ENCODE measurements around the gene AUTS2.

DNA sequence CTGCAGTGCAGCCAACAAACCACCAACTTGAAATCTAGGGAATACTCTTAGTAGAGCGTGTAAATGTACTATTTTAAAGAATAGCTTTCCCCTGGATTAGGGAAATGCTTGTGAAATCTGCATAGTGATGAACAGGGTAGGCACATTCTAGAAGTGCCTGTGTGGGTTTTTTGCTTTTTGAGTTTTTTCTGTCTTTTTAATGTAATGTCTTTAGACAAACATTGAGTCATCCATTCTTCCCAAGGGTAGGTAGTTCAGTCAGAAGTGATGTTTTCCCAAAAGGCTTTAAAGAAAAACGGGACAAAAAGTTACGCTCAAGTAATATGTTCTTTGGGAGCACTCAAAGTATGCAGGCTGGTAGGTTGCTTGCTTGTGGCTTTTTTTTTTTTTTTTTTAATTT is 130.0 kb downstream of the AUTS2 start:
- TF ChIP-seq, protein P1, sequence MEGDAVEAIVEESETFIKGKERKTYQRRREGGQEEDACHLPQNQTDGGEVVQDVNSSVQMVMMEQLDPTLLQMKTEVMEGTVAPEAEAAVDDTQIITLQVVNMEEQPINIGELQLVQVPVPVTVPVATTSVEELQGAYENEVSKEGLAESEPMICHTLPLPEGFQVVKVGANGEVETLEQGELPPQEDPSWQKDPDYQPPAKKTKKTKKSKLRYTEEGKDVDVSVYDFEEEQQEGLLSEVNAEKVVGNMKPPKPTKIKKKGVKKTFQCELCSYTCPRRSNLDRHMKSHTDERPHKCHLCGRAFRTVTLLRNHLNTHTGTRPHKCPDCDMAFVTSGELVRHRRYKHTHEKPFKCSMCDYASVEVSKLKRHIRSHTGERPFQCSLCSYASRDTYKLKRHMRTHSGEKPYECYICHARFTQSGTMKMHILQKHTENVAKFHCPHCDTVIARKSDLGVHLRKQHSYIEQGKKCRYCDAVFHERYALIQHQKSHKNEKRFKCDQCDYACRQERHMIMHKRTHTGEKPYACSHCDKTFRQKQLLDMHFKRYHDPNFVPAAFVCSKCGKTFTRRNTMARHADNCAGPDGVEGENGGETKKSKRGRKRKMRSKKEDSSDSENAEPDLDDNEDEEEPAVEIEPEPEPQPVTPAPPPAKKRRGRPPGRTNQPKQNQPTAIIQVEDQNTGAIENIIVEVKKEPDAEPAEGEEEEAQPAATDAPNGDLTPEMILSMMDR (IDR thresholded peaks at IDR 0.05; ENCODE audit: insufficient read depth, low read length) = no peak
- no peak for TF ChIP-seq POLR2AphosphoS5 (IDR thresholded peaks at IDR 0.05; ENCODE audit: low read depth)
- TF ChIP-seq REST (IDR thresholded peaks at IDR 0.05; ENCODE audit: insufficient replicate concordance, low read depth) = no peak
- TF ChIP-seq GABPA (IDR thresholded peaks at IDR 0.05; ENCODE audit: low read depth) = no peak

Measured in HL-60 (cell line).